Femur (tissue), 1 donor: ENCODE measurements around the gene JPH4.
"Not testable (repeated sequence)": the region's sequence is repeated elsewhere in the genome, so short reads cannot be mapped to it uniquely, and the experiment has no call there.

Experiments used
- DNase-seq: peaks from one replicate; pipeline ENCODE4 v3.0.0-alpha.2; 2017

The JPH4 gene

DNA sequence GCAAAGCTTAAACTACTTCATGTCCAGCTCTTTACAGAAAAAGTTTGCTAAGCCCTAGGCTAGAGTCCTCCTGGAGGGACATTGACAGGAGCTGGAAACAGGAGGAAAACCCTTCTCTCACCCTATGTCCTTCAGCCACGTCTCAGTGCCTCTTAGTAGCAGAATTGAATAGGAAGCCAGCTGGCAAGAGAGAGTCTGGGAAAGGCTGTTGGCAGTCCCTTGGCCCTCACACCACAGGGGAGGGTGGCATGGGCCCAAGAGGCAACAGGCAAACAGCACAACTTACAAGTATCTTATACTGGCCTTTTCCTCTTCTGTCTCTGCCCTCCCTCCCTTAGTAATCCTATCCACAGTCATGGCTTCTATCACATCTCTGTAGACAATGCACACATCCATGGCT lies 29.9 kb upstream of the JPH4 start:
- no peak for DNase-seq

GRCh38 chr14:23605931-23606585 lies 27.5 kb upstream of the JPH4 start:
- DNase-seq, result peak; percentile 32

- no peak for DNase-seq
Measured at GRCh38 chr14:23604675-23605170, 26.1 kb upstream of the JPH4 start.

GRCh38 chr14:23604148-23604547 lies 25.6 kb upstream of the JPH4 start:
- DNase-seq, result no peak

- no peak for DNase-seq
Measured at GRCh38 chr14:23603103-23603502, 24.5 kb upstream of the JPH4 start.

DNA sequence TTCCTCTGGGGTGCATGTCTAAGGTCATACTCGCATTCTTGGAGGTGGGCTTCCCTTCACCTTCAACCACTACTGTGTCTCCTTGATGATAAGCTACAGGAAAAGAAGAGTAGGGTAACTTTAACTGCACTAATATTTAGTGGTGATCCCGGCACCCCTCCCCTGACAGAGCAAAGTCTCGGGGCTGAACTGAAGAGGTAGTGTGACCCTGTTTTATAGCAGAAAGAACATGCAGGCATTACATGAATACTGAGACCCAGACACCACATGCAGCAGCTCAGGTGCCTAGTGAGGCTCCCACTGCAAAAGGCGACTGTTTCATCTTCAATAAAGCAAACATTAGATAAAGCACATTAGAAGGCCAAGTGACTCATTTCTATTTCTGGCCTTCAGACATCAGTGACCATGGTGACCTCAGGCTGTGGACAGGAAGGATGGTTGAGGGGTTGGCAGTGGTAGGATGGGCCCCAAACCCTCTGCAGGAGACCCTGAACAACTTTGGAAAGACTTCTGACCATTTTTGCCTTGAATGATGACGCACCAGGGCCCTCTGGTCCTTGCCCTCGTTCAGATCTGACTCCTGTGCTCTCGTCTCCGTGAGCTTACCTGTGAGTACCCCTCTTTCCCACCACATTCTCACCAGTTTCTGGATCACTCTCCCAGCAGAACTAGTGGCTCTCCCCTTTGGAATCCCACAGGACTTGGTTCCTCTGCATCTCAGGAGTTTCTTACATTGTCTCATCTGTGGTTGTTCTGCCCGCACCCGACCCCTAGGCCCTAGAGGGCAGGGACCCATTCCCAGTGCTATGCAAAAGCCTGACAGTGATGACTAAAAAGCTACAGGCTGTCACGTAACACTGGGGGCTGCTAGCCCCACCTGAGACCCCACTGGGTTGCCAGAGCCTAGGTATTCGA lies 23.8 kb upstream of the JPH4 start:
- no peak for DNase-seq

GRCh38 chr14:23601845-23602180 lies 23.2 kb upstream of the JPH4 start:
- no peak for DNase-seq

DNA sequence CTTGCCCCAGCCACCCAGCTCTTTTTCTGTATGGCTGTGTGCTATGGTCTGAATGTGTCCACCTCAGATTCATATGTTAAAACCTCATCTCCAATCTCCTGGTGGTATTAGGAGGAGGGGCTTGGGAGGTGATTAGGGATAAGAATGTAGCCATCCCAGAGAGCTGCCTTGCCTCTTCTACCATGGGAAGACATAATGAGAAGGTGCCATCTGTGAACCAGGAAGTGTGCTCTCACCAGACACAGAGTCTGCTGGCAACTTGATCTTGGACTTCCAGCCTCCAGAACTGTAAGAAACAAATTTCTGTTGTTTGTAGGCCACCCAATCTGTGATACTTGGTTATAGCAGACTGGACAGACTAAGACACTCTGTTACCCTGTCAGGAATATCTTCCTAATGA lies 22.8 kb upstream of the JPH4 start:
- DNase-seq, result no peak

- no peak for DNase-seq
Measured at GRCh38 chr14:23600806-23601205, 22.2 kb upstream of the JPH4 start.

DNA sequence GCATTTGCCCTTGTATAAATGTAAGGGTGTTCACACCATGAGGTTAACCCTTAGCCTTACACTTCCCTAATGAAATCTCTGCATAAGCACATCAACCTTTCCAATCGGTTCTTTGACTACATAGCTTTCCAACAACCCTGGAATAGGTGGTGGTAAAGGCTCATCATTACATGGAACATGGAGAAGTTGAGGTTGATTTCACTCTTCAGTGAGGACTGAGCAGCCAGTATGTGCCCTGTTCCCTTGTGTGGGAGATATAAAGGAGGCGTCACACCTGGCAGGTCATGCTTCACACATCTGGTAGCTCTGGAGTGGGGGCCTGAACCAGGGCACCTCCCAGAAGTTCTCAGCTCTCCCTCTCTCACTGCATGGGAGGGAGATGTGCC lies 21.7 kb upstream of the JPH4 start:
- DNase-seq, result no peak

GRCh38 chr14:23594191-23594590 lies 15.6 kb upstream of the JPH4 start:
- DNase-seq, result not testable (repeated sequence)

- no peak for DNase-seq
Measured at GRCh38 chr14:23590198-23590597, 11.6 kb upstream of the JPH4 start.

DNA sequence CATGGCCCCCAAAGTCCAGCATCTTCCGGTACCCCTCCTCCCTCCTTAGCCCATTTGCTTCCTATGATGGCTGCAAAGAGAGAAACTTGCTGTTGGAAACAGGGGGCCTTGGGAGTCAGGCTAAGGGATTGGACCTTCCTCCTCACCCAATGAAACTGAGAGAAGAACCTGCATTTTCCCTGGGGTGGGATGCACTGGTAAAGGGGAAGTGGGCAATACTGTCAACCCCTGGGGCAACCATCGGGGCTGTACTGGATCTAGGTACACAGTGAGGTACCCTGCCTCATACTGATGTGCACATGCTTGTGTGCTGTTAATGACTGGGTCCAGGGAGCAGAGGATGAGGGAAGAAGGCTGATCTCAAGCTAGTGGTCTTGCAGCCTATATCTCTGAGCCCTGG lies 11.0 kb upstream of the JPH4 start:
- DNase-seq, result no peak

- peak; percentile 93 for DNase-seq
Measured at GRCh38 chr14:23588884-23589598, 10.5 kb upstream of the JPH4 start.

- DNase-seq, result not testable (repeated sequence)
Measured at GRCh38 chr14:23584527-23585203, 6.1 kb upstream of the JPH4 start.

DNA sequence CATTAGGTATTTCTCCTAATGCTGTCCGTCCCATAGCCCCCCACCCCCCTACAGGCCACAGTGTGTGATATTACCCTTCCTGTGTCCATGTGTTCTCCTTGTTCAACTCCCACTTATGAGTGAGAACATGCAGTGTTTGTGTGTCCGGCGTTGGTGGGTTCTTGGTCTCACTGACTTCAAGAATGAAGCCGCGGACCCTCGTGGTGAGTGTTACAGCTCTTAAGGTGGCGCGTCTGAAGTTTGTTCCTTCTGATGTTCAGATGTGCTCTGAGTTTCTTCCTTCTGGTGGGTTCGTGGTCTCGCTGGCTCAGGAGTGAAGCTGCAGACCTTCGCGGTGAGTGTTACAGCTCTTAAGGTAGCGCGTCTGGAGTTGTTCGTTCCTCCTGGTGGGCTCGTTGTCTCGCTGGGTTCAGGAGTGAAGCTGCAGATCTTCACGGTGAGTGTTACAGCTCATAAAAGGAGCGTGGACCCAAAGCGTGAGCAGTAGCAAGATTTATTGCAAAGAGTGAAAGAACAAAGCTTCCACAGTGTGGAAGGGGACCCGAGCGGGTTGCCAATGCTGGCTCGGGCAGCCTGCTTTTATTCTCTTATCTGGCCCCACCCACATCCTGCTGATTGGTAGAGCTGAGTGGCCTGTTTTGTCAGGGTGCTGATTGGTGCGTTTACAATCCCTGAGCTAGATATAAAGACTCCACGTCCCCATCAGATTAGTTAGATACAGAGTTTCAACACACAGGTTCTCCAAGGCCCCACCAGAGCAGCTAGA lies 5.4 kb upstream of the JPH4 start:
- not testable (repeated sequence) for DNase-seq

DNA sequence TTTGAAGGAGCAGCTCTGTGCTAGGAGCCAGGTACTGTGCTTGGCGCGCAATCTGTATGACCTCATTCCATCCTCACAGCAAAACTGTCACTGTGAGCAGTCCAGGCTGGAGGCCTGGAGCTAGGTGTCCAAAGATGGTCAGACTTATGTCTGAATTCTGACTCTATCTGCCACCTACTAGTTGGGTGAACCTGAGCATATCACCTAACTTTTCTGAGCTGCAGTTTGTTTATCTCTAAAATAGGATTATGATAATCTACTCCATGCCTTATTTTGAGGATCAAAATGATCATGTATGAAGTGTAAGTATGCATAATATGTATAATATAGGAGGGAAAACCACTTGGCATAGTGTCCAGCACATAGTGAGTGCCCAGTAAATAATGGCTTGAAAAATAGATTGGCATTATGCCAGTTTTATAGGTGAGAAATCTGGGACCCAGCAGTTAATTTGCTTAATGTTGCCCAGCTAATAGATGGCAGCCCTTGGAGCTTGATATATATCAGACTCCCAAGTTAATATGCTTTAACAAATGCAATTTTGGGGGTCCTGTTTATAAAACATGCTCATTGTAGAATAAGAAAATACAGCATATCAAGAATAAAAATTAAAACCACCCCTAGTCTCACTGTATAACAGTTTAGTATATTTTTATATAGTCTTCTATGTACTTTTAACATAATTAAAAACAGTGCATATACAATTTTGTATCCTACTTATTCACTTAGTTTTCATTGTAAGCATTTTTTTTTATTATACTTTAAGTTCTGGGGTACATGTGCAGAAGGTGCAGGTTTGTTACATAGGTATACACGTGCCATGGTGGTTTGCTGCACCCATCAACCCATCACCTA lies 4.5 kb upstream of the JPH4 start:
- no peak for DNase-seq

DNA sequence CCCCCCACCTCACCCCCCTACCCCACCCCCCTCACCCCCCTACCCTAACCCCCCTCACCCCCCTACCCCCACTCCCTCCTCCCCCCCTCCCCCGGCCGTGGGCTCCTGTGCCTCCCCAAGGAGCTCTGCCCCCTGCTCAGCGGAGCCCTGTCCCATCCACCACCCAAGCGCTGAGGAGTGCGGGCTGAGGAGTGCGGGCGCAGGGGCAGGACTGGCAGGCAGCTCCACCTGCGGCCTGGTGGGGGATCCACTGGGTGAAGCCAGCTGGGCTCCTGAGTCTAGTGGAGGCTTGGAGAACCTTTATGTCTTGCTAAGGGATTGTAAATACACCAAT lies 2.3 kb upstream of the JPH4 start:
- DNase-seq, result no peak

DNA sequence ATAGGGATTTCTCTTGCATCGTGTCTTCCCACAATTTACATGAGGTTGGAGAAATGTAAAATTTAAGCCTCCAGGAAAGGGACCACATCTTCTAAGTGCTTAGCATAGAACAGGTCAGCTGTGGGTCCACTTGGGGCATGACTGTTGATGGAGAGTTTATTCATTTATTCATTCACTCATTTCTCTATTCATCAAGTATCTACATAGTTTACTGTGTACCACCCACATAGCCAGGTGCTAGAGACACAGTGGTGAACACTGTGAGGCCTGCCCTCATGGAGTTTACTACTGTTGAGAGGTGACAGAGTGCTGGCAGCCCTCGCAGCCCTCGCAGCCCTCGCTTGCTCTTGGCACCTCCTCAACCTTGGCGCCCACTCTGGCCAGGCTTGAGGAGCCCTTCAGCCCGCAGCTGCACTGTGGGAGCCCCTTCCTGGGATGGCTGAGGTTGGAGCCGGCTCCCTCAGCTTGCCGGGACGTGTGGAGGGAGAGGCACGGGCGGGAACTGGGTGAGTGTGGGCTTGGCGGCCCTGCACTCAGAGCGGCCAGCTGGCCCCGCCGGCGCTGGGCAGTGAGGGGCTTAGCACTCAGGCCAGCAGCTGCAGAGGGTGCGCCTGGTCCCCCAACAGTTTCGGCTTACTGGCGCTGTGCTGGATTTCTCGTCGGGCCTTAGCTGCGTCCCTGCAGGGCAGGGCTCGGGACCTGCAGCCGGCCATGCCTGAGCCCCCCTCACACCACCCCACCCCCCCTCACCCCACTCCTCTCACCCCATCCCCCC lies 1.7 kb upstream of the JPH4 start:
- no peak for DNase-seq

DNA sequence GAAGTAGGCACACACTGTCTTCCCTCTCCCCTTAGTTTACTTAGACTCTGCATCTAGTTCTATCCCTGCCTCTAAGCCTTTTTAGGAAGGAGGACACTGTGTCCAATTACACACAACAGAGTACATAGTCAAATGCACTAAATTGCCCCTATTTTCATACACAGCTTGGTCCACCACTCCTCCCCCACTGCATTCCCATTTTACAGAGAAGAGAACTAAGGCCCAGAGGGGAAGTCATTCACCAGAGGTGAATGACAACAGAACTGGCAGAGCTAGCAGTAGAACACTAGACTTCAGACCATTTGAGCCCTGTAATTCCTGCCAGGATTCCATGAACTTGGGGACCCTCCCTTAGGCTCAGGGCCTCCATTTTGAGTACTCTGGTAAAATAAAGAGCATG lies 1.1 kb upstream of the JPH4 start:
- no peak for DNase-seq

DNA sequence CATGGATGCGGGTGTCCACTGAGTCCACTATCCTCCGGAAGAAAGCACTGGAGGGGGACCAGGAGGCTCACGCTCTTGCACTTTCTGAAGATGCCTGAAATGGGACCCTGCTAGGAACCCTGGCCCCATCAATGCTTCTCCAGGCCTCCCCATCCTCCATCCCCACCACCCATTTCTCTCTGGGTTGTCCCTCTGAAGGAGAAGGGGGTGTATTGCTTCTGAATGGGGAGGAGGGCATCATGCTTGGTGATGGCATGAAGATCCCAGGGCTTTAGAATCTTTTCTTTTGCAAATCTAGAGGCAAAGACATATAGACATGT lies 681 bp upstream of the JPH4 start:
- DNase-seq, result no peak
